ENCODE measurements around the gene S100A9.
"Not testable (repeated sequence)": the region's sequence is repeated elsewhere in the genome, so short reads cannot be mapped to it uniquely, and the experiment has no call there.

The S100A9 gene

DNA sequence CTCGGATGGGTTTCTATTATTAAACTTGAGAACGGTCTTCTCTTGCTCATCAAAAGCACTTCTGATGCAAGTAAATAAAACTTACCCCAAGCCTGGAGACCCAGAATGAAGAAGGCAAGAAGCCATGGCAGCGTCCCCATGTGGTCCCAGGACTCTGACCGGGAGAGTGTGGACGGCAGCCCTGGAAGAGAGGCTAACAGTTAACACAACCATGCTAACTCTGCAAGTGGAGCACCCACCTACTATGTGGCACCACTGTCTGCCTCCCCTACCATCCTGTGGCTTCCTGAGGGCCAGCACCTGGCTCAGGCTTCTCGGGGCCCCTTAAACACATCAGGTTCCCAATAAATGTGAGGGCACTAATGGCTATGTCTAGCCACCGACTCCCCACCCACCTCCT, 47.1 kb upstream of the S100A9 start:
- TF ChIP-seq GLIS3 (CRISPR knock-in tag; IDR thresholded peaks at IDR 0.05) (no peak), PPARA (CRISPR knock-in tag; IDR thresholded peaks at IDR 0.05; ENCODE audit: borderline replicate concordance) (no peak)
- ATAC-seq = no peak

GRCh38 chr1:153312570-153313186, 45.0 kb upstream of the S100A9 start, which contains the start of gene PGLYRP3:
Gene PGLYRP3, minus strand, starts transcription at chr1:153312952. Its CDS starts 2,287 bp downstream, at chr1:153310665.
- TF ChIP-seq ZNF565 (CRISPR knock-in tag; conservative IDR thresholded peaks at IDR 0.05; ENCODE audit: low read depth) (no peak), ZC3H10 (CRISPR knock-in tag; IDR thresholded peaks at IDR 0.05) (no peak), ARNTL (CRISPR knock-in tag; IDR thresholded peaks at IDR 0.05; ENCODE audit: borderline replicate concordance, low read depth) (no peak), CSRNP3 (CRISPR knock-in tag; IDR thresholded peaks at IDR 0.05) (no peak), SNAI2 (CRISPR knock-in tag; IDR thresholded peaks at IDR 0.05) (no peak), ESRRG (CRISPR knock-in tag; IDR thresholded peaks at IDR 0.05) (no peak)
- no peak for ATAC-seq

- ATAC-seq = no peak
- TF ChIP-seq CSDC2 (CRISPR knock-in tag; IDR thresholded peaks at IDR 0.05) (no peak), TOX (CRISPR knock-in tag; IDR thresholded peaks at IDR 0.05; ENCODE audit: borderline replicate concordance) (no peak), CSRNP3 (CRISPR knock-in tag; IDR thresholded peaks at IDR 0.05) (no peak), ZC3H10 (CRISPR knock-in tag; IDR thresholded peaks at IDR 0.05) (no peak), ZNF8 (CRISPR knock-in tag; IDR thresholded peaks at IDR 0.05) (no peak)
Measured at GRCh38 chr1:153313288-153313687, 44.4 kb upstream of the S100A9 start.

DNA sequence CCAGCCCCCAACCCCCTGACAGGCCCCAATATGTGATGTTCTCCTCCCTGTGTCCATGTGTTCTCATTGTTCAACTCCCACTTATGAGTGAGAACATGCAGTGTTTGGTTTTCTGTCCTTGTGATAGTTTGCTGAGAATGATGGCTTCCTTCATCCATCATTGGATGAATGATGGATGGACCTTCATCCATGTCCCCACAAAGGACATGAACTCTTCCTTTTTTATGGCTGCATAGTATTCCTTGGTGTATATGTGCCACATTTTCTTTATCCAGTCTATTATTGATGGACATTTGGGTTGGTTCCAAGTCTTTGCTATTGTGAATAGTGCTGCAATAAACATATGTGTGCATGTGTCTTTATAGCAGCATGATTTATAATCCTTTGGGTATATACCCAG, 43.3 kb upstream of the S100A9 start:
- ATAC-seq = not testable (repeated sequence)

DNA sequence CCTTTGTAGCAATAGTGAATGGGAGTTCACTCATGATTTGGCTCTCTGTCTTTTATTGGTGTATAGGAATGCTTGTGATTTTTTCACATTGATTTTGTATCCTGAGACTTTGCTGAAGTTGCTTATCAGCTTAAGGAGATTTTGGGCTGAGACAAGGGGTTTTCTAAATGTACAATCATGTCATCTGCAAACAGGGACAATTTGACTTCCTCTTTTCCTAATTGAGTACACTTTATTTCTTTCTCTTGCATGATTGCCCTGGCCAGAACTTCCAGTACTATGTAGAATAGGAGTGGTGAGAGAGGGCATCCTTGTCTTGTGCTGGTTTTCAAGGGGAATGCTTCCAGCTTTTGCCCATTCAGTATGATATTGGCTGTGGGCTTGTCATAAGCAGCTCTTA, 41.6 kb upstream of the S100A9 start:
- ATAC-seq = not testable (repeated sequence)

DNA sequence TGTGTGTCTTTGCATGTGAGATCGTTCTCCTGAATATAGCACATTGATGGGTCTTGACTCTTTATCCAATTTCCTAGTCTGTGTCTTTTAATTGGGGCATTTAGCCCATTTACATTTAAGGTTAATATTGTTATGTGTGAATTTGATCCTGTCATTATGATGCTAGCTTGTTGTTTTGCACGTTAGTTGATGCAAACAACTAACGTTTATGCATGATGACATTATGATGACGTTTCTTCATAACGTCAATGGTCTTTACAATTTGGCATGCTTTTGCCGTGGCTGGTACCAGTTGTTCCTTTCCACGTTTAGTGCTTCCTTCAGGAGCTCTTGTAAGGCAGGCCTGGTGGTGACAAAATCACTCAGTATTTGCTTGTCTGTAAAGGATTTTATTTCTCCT, 39.5 kb upstream of the S100A9 start:
- ATAC-seq = not testable (repeated sequence)

DNA sequence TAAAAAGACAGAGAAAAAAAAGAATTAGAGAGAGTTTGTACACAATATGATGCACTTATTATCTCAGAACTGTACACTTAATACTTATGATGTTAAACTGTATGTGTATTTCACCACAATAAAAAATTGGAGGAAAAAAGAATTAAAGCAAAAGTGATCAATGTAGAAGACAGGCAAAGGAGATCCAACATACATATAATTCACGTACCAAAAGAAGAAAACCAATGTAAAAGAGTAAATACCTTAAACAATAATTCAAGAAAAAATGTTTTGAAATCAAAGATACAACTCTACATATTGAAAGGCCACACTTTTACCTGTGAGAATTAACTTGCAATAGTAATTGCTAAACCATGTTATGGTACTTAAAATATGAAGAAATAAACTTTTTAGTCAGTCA, 35.1 kb upstream of the S100A9 start:
- TF ChIP-seq CSDC2 (CRISPR knock-in tag; IDR thresholded peaks at IDR 0.05) = no peak
- no peak for TF ChIP-seq ZFP30 (CRISPR knock-in tag; IDR thresholded peaks at IDR 0.05)
- TF ChIP-seq, protein P1, sequence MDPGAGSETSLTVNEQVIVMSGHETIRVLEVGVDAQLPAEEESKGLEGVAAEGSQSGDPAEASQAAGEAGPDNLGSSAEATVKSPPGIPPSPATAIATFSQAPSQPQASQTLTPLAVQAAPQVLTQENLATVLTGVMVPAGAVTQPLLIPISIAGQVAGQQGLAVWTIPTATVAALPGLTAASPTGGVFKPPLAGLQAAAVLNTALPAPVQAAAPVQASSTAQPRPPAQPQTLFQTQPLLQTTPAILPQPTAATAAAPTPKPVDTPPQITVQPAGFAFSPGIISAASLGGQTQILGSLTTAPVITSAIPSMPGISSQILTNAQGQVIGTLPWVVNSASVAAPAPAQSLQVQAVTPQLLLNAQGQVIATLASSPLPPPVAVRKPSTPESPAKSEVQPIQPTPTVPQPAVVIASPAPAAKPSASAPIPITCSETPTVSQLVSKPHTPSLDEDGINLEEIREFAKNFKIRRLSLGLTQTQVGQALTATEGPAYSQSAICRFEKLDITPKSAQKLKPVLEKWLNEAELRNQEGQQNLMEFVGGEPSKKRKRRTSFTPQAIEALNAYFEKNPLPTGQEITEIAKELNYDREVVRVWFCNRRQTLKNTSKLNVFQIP (CRISPR knock-in tag; IDR thresholded peaks at IDR 0.05; ENCODE audit: borderline replicate concordance, low read depth) = no peak
- TF ChIP-seq SNAI2 (CRISPR knock-in tag; IDR thresholded peaks at IDR 0.05) = no peak
- TF ChIP-seq ZFP3 (CRISPR knock-in tag; IDR thresholded peaks at IDR 0.05) = no peak
- ATAC-seq = no peak

DNA sequence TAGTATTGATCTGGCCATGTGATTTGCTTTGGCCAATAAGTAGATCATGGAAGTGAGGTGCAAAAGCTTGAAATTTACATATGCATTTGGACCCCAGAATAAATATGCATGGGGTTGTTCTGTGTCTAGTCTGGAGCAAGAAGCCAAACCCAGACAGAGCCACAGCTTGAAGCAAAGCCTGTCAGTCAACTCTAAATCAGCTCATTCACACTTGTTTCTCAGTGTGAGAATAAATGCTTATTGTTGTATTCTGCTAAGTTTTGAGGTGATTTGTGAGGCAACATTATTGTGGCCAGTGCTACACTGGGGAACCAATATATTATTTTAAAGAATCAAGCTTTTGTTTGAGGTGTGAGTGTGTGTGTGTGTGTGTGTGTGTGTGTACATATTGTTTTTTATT, 32.7 kb upstream of the S100A9 start:
- no peak for ATAC-seq
- TF ChIP-seq ZC3H10 (CRISPR knock-in tag; IDR thresholded peaks at IDR 0.05) (no peak), RARB (CRISPR knock-in tag; IDR thresholded peaks at IDR 0.05) (no peak), GLIS3 (CRISPR knock-in tag; IDR thresholded peaks at IDR 0.05) (no peak), CREB5 (CRISPR knock-in tag; IDR thresholded peaks at IDR 0.05; ENCODE audit: low read depth) (no peak), BACH2 (CRISPR knock-in tag; IDR thresholded peaks at IDR 0.05; ENCODE audit: borderline replicate concordance) (no peak), TOX (CRISPR knock-in tag; IDR thresholded peaks at IDR 0.05; ENCODE audit: borderline replicate concordance) (no peak), CSDC2 (CRISPR knock-in tag; IDR thresholded peaks at IDR 0.05) (no peak), TCF4 (CRISPR knock-in tag; IDR thresholded peaks at IDR 0.05; ENCODE audit: borderline replicate concordance) (no peak), PPARA (CRISPR knock-in tag; IDR thresholded peaks at IDR 0.05; ENCODE audit: borderline replicate concordance) (no peak)
- TF ChIP-seq, protein P1 (CRISPR knock-in tag; IDR thresholded peaks at IDR 0.05; ENCODE audit: borderline replicate concordance, low read depth) = no peak
- TF ChIP-seq, protein P2, sequence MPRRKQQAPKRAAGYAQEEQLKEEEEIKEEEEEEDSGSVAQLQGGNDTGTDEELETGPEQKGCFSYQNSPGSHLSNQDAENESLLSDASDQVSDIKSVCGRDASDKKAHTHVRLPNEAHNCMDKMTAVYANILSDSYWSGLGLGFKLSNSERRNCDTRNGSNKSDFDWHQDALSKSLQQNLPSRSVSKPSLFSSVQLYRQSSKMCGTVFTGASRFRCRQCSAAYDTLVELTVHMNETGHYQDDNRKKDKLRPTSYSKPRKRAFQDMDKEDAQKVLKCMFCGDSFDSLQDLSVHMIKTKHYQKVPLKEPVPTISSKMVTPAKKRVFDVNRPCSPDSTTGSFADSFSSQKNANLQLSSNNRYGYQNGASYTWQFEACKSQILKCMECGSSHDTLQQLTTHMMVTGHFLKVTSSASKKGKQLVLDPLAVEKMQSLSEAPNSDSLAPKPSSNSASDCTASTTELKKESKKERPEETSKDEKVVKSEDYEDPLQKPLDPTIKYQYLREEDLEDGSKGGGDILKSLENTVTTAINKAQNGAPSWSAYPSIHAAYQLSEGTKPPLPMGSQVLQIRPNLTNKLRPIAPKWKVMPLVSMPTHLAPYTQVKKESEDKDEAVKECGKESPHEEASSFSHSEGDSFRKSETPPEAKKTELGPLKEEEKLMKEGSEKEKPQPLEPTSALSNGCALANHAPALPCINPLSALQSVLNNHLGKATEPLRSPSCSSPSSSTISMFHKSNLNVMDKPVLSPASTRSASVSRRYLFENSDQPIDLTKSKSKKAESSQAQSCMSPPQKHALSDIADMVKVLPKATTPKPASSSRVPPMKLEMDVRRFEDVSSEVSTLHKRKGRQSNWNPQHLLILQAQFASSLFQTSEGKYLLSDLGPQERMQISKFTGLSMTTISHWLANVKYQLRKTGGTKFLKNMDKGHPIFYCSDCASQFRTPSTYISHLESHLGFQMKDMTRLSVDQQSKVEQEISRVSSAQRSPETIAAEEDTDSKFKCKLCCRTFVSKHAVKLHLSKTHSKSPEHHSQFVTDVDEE (CRISPR knock-in tag; IDR thresholded peaks at IDR 0.05) = no peak

Data from SK-N-SH treated with all-trans-retinoic acid at 6 μM for 48 hours (cell line).